IMR-90 (cell line): ENCODE results near the gene SPAAR. TPM values are rescaled to one million over a fixed set of nuclear protein-coding genes. Genes with fewer than 3 reads are reported as not detected.

Experiments
- ATAC-seq: fragments of 200-7000 bp; cut with Tn5 transposase; 2 replicates; pipeline ENCODE4 v1.9.1; 2020; ENCODE audit warnings: low read depth, mild to moderate bottlenecking, moderate library complexity
- BruUV-seq: library from RNA; stranded (reverse); fragments of 400-500 nt; replicated peaks from 2 replicates; lab custom pipeline; 2021; lab: Mats Ljungman, UMichigan
- CTCF ChIA-PET: fragments of 300-600 bp; formaldehyde crosslinking; extraction: SDS; loops from one replicate; lab custom pipeline; 2021; ENCODE audit warnings: antibody characterized with exemption; lab: Yijun Ruan, JAX
- POLR2A ChIA-PET: fragments of 300-600 bp; sonication (Branson Sonifier 250); formaldehyde crosslinking; loops from one replicate; lab custom pipeline; 2022; ENCODE audit warnings: antibody characterized with exemption; ENCODE audit not compliant: unreplicated experiment; lab: Charles Lee
- DNase-seq: peaks from one replicate; pipeline ENCODE4 v3.0.0; 2013
- H2AFZ ChIP-seq: replicated peaks from 2 replicates; pipeline ENCODE3; 2013; ENCODE audit warnings: low read length, mild to moderate bottlenecking; ENCODE audit not compliant: poor library complexity
- H2AK5ac ChIP-seq: 2 replicates; pipeline ENCODE4 v1.6.1; 2013; ENCODE audit warnings: low read depth, low read length, inconsistent platforms
- H2AK9ac ChIP-seq: replicated peaks from 2 replicates; pipeline ENCODE3; 2013; ENCODE audit warnings: mild to moderate bottlenecking, low read depth, low read length, moderate library complexity; ENCODE audit not compliant: poor library complexity
- H2BK120ac ChIP-seq: 2 replicates; pipeline ENCODE4 v1.6.1; 2013; ENCODE audit warnings: low read depth, low read length, inconsistent platforms
- H2BK15ac ChIP-seq: 3 replicates; pipeline ENCODE4 v1.6.1; 2013; ENCODE audit warnings: low read depth, low read length, inconsistent platforms
- H2BK20ac ChIP-seq: 2 replicates; pipeline ENCODE4 v1.6.1; 2013; ENCODE audit warnings: low read depth, mild to moderate bottlenecking, inconsistent platforms, low read length, moderate library complexity
- H2BK5ac ChIP-seq: 2 replicates; pipeline ENCODE4 v1.6.1; 2013; ENCODE audit warnings: mild to moderate bottlenecking, low read depth, low read length, inconsistent platforms; ENCODE audit not compliant: poor library complexity, severe bottlenecking
- H3K14ac ChIP-seq: replicated peaks from 2 replicates; pipeline ENCODE4 v1.6.1; 2013; ENCODE audit warnings: low read depth, low read length, inconsistent platforms
- H3K18ac ChIP-seq: 2 replicates; pipeline ENCODE4 v1.6.1; 2013; ENCODE audit warnings: low read depth, low read length, control low read depth
- H3K23ac ChIP-seq: 2 replicates; pipeline ENCODE4 v1.6.1; 2013; ENCODE audit warnings: low read depth, low read length, inconsistent platforms
- H3K27ac ChIP-seq: 2 replicates; pipeline ENCODE4 v1.5.1; 2013; ENCODE audit warnings: mild to moderate bottlenecking, control low read depth, low read length; ENCODE audit not compliant: insufficient read depth
- H3K27me3 ChIP-seq: 2 replicates; pipeline ENCODE4 v1.6.1; 2013; ENCODE audit warnings: low read length; ENCODE audit not compliant: control insufficient read depth, insufficient read depth
- H3K36me3 ChIP-seq: 2 replicates; pipeline ENCODE4 v1.6.1; 2013; ENCODE audit warnings: low read length, mixed read lengths; ENCODE audit not compliant: control insufficient read depth, insufficient read depth
- H3K4ac ChIP-seq: 2 replicates; pipeline ENCODE4 v1.6.1; 2013; ENCODE audit warnings: low read depth, low read length, inconsistent platforms
- H3K4me1 ChIP-seq: 2 replicates; pipeline ENCODE4 v1.6.1; 2013; ENCODE audit warnings: low read length, mixed read lengths; ENCODE audit not compliant: control insufficient read depth, insufficient read depth
- H3K4me2 ChIP-seq: 2 replicates; pipeline ENCODE4 v1.6.1; 2013; ENCODE audit warnings: low read depth, mild to moderate bottlenecking, control low read depth, low read length, moderate library complexity
- H3K4me3 ChIP-seq: 2 replicates; pipeline ENCODE4 v1.5.1; 2013; ENCODE audit warnings: low read depth, mild to moderate bottlenecking, control low read depth, low read length, moderate library complexity; ENCODE audit not compliant: insufficient read depth
- H3K56ac ChIP-seq: 2 replicates; pipeline ENCODE4 v1.6.1; 2013; ENCODE audit warnings: low read length, inconsistent platforms; ENCODE audit not compliant: insufficient read depth; ENCODE audit errors: extremely low read depth
- H3K79me1 ChIP-seq, 2 experiments: 2 replicates each; pipeline ENCODE4 v1.6.1; 2013; ENCODE audit warnings: low read length in 2 of 2, inconsistent platforms in 1 of 2, low read depth in 1 of 2
- H3K9ac ChIP-seq: 2 replicates; pipeline ENCODE4 v1.6.1; 2013; ENCODE audit warnings: low read depth, low read length, control low read depth
- H3K9me1 ChIP-seq: 2 replicates; pipeline ENCODE4 v1.6.1; 2013; ENCODE audit warnings: low read length, inconsistent platforms; ENCODE audit not compliant: insufficient read depth
- H3K9me3 ChIP-seq: 2 replicates; pipeline ENCODE4 v1.6.1; 2013; ENCODE audit warnings: low read length; ENCODE audit not compliant: control insufficient read depth, insufficient read depth
- H4K20me1 ChIP-seq: 2 replicates; pipeline ENCODE4 v1.6.1; 2013; ENCODE audit warnings: low read length, inconsistent platforms; ENCODE audit not compliant: insufficient read depth
- H4K5ac ChIP-seq: 2 replicates; pipeline ENCODE4 v1.6.1; 2013; ENCODE audit warnings: mild to moderate bottlenecking, low read depth, low read length, control low read depth
- H4K8ac ChIP-seq, 2 experiments: 2 replicates each; pipeline ENCODE4 v1.6.1; 2013; ENCODE audit warnings: low read depth in 2 of 2, low read length in 2 of 2, control low read depth in 1 of 2, inconsistent platforms in 1 of 2
- H4K91ac ChIP-seq: 2 replicates; pipeline ENCODE4 v1.6.1; 2013; ENCODE audit warnings: low read depth, low read length, inconsistent platforms; ENCODE audit not compliant: insufficient read depth
- BHLHE40 ChIP-seq: fragments of 150-350 bp; IDR thresholded peaks from 2 replicates; pipeline ENCODE4 v1.6.1; 2016; ENCODE audit warnings: mild to moderate bottlenecking, low read depth, low read length
- CEBPB ChIP-seq: IDR thresholded peaks from 2 replicates; pipeline ENCODE4 v1.6.1; 2012; ENCODE audit warnings: low read depth, low read length, improper control_type of control experiment
- CHD1 ChIP-seq: IDR thresholded peaks from 2 replicates; pipeline ENCODE4 v1.6.1; 2012; ENCODE audit warnings: low read depth, low read length, improper control_type of control experiment
- ELK1 ChIP-seq: fragments of 150-350 bp; IDR thresholded peaks from 2 replicates; pipeline ENCODE4 v1.6.1; 2016; ENCODE audit warnings: low read depth, mild to moderate bottlenecking, low read length, moderate library complexity, borderline replicate concordance
- FOS ChIP-seq: fragments of 150-350 bp; IDR thresholded peaks from 2 replicates; pipeline ENCODE4 v1.6.1; 2016; ENCODE audit warnings: low read depth, low read length
- MAFK ChIP-seq: IDR thresholded peaks from 2 replicates; pipeline ENCODE4 v1.6.1; 2012; ENCODE audit warnings: low read depth, low read length, improper control_type of control experiment
- MXI1 ChIP-seq: IDR thresholded peaks from 2 replicates; pipeline ENCODE4 v1.6.1; 2012; ENCODE audit warnings: low read depth, mild to moderate bottlenecking, low read length, moderate library complexity, borderline replicate concordance
- NFE2L2 ChIP-seq: fragments of 150-350 bp; IDR thresholded peaks from 2 replicates; pipeline ENCODE4 v1.6.1; 2016; ENCODE audit warnings: low read depth, mild to moderate bottlenecking, low read length
- POLR2A ChIP-seq: IDR thresholded peaks from 2 replicates; pipeline ENCODE4 v1.6.1; 2012; ENCODE audit warnings: mild to moderate bottlenecking, low read depth, low read length
- RAD21 ChIP-seq: IDR thresholded peaks from 2 replicates; pipeline ENCODE4 v1.6.1; 2012; ENCODE audit warnings: low read length, improper control_type of control experiment
- RCOR1 ChIP-seq: IDR thresholded peaks from 2 replicates; pipeline ENCODE4 v1.6.1; 2012; ENCODE audit warnings: mild to moderate bottlenecking, low read length, improper control_type of control experiment; ENCODE audit not compliant: insufficient replicate concordance
- RFX5 ChIP-seq: IDR thresholded peaks from 2 replicates; pipeline ENCODE4 v1.8.0; 2012; ENCODE audit warnings: low read depth, mild to moderate bottlenecking, low read length, moderate library complexity
- WGBS, 2 experiments: methylation state at CpG; one replicate each; pipeline versions ENCODE4 v1.1.5 to v1.1.7; 2013; ENCODE audit warnings: missing lambda C conversion rate in 2 of 2; ENCODE audit not compliant: insufficient read length in 1 of 2; ENCODE audit errors: extremely low coverage in 2 of 2; 5-methylcytosine and 5-hydroxymethylcytosine counted together
- dilution Hi-C: fragments of 300-500 bp; cut with HindIII; formaldehyde crosslinking; loops from one replicate; pipeline ENCODE4 v1.14.3; 2018; ENCODE audit warnings: low sequenced_read_pairs; ENCODE audit not compliant: unreplicated experiment
- in situ Hi-C: fragments of 300-500 bp; cut with MboI; formaldehyde crosslinking; loops from 3 replicates; pipeline ENCODE4 v1.14.3; 2019; ENCODE audit warnings: low sequenced_read_pairs, inconsistent platforms, mixed read lengths
- intact Hi-C: fragments of 100-400 bp; cut with micrococcal nuclease; formaldehyde crosslinking; loops from 2 replicates; pipeline ENCODE4 v1.10.0; 2022
- polyA plus RNA-seq, 3 experiments: library from polyadenylated mRNA; depleted of rRNA; stranded (reverse); fragments of >200 nt; gene quantifications; 2 replicates each; pipeline ENCODE4 v1.2.3, GENCODE V29; 2012; ENCODE audit warnings: low replicate concordance in 1 of 3
- total RNA-seq: library from RNA; depleted of rRNA; stranded (reverse); fragments of >200 nt; gene quantifications from 2 replicates; pipeline ENCODE4 v1.2.3, GENCODE V29; 2012
- TF ChIP-seq, protein P1 (sequence below): conservative IDR thresholded peaks from 2 replicates; pipeline ENCODE4 v1.5.1; 2012; ENCODE audit warnings: mild to moderate bottlenecking, low read depth, low read length, improper control_type of control experiment
- TF ChIP-seq, protein P2 (sequence below): fragments of 150-350 bp; IDR thresholded peaks from 2 replicates; pipeline ENCODE4 v1.6.1; 2017; ENCODE audit warnings: mild to moderate bottlenecking, antibody characterized with exemption, low read length, low read depth

SPAAR gene
- total and polyA plus RNA-seq, 2 of the 4 experiments (the other 2 are of a cell fraction), result 0.18 to 0.32 TPM

DNA sequence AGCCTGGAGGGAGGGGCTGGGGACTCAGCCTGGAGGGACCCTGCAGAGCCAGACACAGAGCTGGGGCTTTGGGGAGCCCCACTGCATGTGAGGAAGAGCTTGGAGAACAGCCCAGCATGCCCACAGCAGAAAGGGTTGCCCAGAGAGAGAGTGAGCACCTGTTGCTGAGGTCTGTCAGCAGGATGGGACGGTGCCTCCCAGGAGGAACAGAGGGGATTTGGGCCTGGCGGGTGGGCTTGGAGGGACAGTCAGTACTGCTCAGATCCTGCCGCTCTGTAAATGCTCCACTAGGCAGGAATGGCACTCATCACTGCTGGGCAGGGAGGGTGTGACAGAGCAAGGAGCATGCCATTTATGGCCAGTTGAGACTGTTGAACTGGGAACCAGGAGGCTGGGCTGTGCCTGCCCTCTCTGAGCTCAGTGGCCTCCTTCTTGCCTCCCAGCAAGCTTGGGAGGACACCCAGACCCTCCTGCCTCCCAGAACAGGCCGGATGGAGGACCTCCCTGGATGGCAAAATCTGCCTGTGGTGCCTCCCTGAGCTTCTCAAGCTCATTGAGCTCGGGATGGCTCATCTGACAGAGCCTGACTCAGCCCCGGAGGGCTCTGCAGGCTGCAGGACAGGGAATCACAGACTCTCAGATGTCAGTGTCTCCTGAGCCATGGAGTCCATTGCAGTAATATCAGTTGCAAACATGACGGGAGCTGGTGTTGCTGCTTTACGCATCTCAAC lies 4.1 kb upstream of the SPAAR start:
- intact Hi-C loops (no loop called here), dilution Hi-C loops (no loop called here)
- TF ChIP-seq RCOR1 (no peak), POLR2A (no peak), RFX5 (no peak), NFE2L2 (no peak), ELK1 (no peak), RAD21 (no peak), MAFK (no peak), MXI1 (no peak), CHD1 (no peak), CEBPB (no peak), BHLHE40 (no peak), FOS (no peak)
- TF ChIP-seq, protein P1, sequence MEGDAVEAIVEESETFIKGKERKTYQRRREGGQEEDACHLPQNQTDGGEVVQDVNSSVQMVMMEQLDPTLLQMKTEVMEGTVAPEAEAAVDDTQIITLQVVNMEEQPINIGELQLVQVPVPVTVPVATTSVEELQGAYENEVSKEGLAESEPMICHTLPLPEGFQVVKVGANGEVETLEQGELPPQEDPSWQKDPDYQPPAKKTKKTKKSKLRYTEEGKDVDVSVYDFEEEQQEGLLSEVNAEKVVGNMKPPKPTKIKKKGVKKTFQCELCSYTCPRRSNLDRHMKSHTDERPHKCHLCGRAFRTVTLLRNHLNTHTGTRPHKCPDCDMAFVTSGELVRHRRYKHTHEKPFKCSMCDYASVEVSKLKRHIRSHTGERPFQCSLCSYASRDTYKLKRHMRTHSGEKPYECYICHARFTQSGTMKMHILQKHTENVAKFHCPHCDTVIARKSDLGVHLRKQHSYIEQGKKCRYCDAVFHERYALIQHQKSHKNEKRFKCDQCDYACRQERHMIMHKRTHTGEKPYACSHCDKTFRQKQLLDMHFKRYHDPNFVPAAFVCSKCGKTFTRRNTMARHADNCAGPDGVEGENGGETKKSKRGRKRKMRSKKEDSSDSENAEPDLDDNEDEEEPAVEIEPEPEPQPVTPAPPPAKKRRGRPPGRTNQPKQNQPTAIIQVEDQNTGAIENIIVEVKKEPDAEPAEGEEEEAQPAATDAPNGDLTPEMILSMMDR, result no peak
- TF ChIP-seq, protein P2, sequence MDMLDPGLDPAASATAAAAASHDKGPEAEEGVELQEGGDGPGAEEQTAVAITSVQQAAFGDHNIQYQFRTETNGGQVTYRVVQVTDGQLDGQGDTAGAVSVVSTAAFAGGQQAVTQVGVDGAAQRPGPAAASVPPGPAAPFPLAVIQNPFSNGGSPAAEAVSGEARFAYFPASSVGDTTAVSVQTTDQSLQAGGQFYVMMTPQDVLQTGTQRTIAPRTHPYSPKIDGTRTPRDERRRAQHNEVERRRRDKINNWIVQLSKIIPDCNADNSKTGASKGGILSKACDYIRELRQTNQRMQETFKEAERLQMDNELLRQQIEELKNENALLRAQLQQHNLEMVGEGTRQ, result no peak

More for the DNA sequence above, 4.1 kb upstream of the SPAAR start:
- peak overlapping the region; percentile 76 for H2AFZ ChIP-seq
- peak overlapping the region; percentile 94 to 96 for H4K8ac ChIP-seq
- ATAC-seq (peak; percentile 21), DNase-seq (peak; percentile 74)
- peak overlapping the region; percentile 66 for H3K18ac ChIP-seq
- peak overlapping the region; percentile 79; the same call in 2 of the 3 replicates for H2BK15ac ChIP-seq
- no peaks in the 10 kb centered on the region for H4K20me1 ChIP-seq
- peak overlapping the region; percentile 61 for H4K5ac ChIP-seq
- H3K4me1 ChIP-seq, result peaks cover 43% of the 10 kb centered on the region
- H3K36me3 ChIP-seq, result no peaks in the 10 kb centered on the region
- H3K9me3 ChIP-seq, result no peaks in the 10 kb centered on the region
- peak overlapping the region; percentile 89 for H3K56ac ChIP-seq
- no peak overlapping the region for H3K4me3 ChIP-seq
- peak overlapping the region; percentile 97 for H4K91ac ChIP-seq
- CTCF ChIA-PET, result interaction anchor here (0.7 to 4.1 kb wide), 5 partner anchors 17 to 118 kb away, joined by 3 to 21 read pairs (median 3); no protein-coding TSS in a partner anchor
- H3K14ac ChIP-seq, result peak overlapping the region; percentile 87
- POLR2A ChIA-PET, result interaction anchor here (1.0 kb wide), 1 partner anchor 31 kb away, joined by 5 read pairs; no protein-coding TSS in a partner anchor
- H3K9ac ChIP-seq, result peak overlapping the region; percentile 37; the same call in 1 of the 2 replicates
- peak overlapping the region; percentile 77 for H3K27ac ChIP-seq
- BruUV-seq, result no TSS peak
- in situ Hi-C loops, result no loop called here
- peak overlapping the region; percentile 98 for H2BK5ac ChIP-seq
- H3K4me2 ChIP-seq, result peak overlapping the region; percentile 9; the same call in 1 of the 2 replicates
- 69% methylated on average over 3 of the region's 8 CpGs; no CpG with 5 or more reads in 1 of the 2 experiments for WGBS, 2 experiments
- H2BK20ac ChIP-seq, result peak overlapping the region; percentile 96
- peak overlapping the region; percentile 96 for H3K4ac ChIP-seq
- peak overlapping the region; percentile 87 for H2AK5ac ChIP-seq
- H3K9me1 ChIP-seq, result peaks cover 26% of the 10 kb centered on the region
- peak overlapping the region; percentile 96 for H2AK9ac ChIP-seq
- H3K27me3 ChIP-seq, result no peaks in the 10 kb centered on the region
- peak overlapping the region; percentile 94 for H2BK120ac ChIP-seq
- H3K23ac ChIP-seq, result peak overlapping the region; percentile 89
- peaks cover 0 to 29% of the 10 kb centered on the region in 2 experiments; a peak in 2 of 4 replicates for H3K79me1 ChIP-seq
